ENCODE measurements around the gene IDUA.

IDUA gene

GRCh38 chr4:1017211-1017610, 30.4 kb downstream of the IDUA start:
- Histone ChIP-seq H3K36me3 (ENCODE audit: insufficient read depth, low read length) (no peaks in the 10 kb centered on the region), H3K4me1 (ENCODE audit: insufficient read depth, low read length) (no peaks in the 10 kb centered on the region), H3K9me3 (ENCODE audit: insufficient read depth, low read depth, low read length) (no peaks in the 10 kb centered on the region), H3K9ac (ENCODE audit: low read depth, low read length) (no peak overlapping the region), H3K4me3 (ENCODE audit: low read length) (no peak overlapping the region), H3K27ac (ENCODE audit: low read depth, low read length) (no peak overlapping the region), H3K27me3 (ENCODE audit: insufficient read depth, low read length) (peaks cover 10% of the 10 kb centered on the region)
- WGBS, result 83% methylated on average over 16 of the region's 16 CpGs

GRCh38 chr4:1017706-1018105, 30.9 kb downstream of the IDUA start:
- Histone ChIP-seq H3K27me3 (ENCODE audit: insufficient read depth, low read length) (peaks cover 5% of the 10 kb centered on the region), H3K9me3 (ENCODE audit: insufficient read depth, low read depth, low read length) (no peaks in the 10 kb centered on the region), H3K4me3 (ENCODE audit: low read length) (no peak overlapping the region), H3K9ac (ENCODE audit: low read depth, low read length) (no peak overlapping the region), H3K36me3 (ENCODE audit: insufficient read depth, low read length) (no peaks in the 10 kb centered on the region), H3K4me1 (ENCODE audit: insufficient read depth, low read length) (no peaks in the 10 kb centered on the region), H3K27ac (ENCODE audit: low read depth, low read length) (no peak overlapping the region)
- 82% methylated on average over 15 of the region's 15 CpGs for WGBS

GRCh38 chr4:1018147-1019020, 31.5 kb downstream of the IDUA start:
- Histone ChIP-seq H3K9me3 (ENCODE audit: insufficient read depth, low read depth, low read length) (no peaks in the 10 kb centered on the region), H3K4me1 (ENCODE audit: insufficient read depth, low read length) (no peaks in the 10 kb centered on the region), H3K9ac (ENCODE audit: low read depth, low read length) (no peak overlapping the region), H3K27me3 (ENCODE audit: insufficient read depth, low read length) (no peaks in the 10 kb centered on the region), H3K36me3 (ENCODE audit: insufficient read depth, low read length) (no peaks in the 10 kb centered on the region), H3K4me3 (ENCODE audit: low read length) (no peak overlapping the region), H3K27ac (ENCODE audit: low read depth, low read length) (no peak overlapping the region)
- WGBS, result 82% methylated on average over 28 of the region's 29 CpGs

- no peaks in the 10 kb centered on the region for H3K4me1 ChIP-seq (ENCODE audit: insufficient read depth, low read length)
- WGBS, result 64% methylated on average over 9 of the region's 9 CpGs
These were observed 32.5 kb downstream of the IDUA start for GRCh38 chr4:1019320-1019719.

GRCh38 chr4:1019729-1020470, 33.1 kb downstream of the IDUA start:
- no peaks in the 10 kb centered on the region for H3K9me3 ChIP-seq (ENCODE audit: insufficient read depth, low read depth, low read length)
- no peak overlapping the region for H3K9ac ChIP-seq (ENCODE audit: low read depth, low read length)
- peaks cover 5% of the 10 kb centered on the region for H3K36me3 ChIP-seq (ENCODE audit: insufficient read depth, low read length)
- no peaks in the 10 kb centered on the region for H3K4me1 ChIP-seq (ENCODE audit: insufficient read depth, low read length)
- no peaks in the 10 kb centered on the region for H3K27me3 ChIP-seq (ENCODE audit: insufficient read depth, low read length)
- no peak overlapping the region for H3K27ac ChIP-seq (ENCODE audit: low read depth, low read length)
- WGBS, result 73% methylated on average over 23 of the region's 23 CpGs
- no peak overlapping the region for H3K4me3 ChIP-seq (ENCODE audit: low read length)

More at GRCh38 chr4:1019320-1019719, 32.5 kb downstream of the IDUA start:
- no peak overlapping the region for H3K9ac ChIP-seq (ENCODE audit: low read depth, low read length)
- H3K36me3 ChIP-seq (ENCODE audit: insufficient read depth, low read length), result peaks cover 2% of the 10 kb centered on the region; the same call in 1 of the 2 replicates
- no peak overlapping the region for H3K27ac ChIP-seq (ENCODE audit: low read depth, low read length)
- no peak overlapping the region for H3K4me3 ChIP-seq (ENCODE audit: low read length)
- H3K27me3 ChIP-seq (ENCODE audit: insufficient read depth, low read length), result no peaks in the 10 kb centered on the region
- no peaks in the 10 kb centered on the region for H3K9me3 ChIP-seq (ENCODE audit: insufficient read depth, low read depth, low read length)

- no peak overlapping the region for H3K9ac ChIP-seq (ENCODE audit: low read depth, low read length)
- no peaks in the 10 kb centered on the region for H3K4me1 ChIP-seq (ENCODE audit: insufficient read depth, low read length)
- H3K36me3 ChIP-seq (ENCODE audit: insufficient read depth, low read length), result peaks cover 18% of the 10 kb centered on the region
- 93% methylated on average over 19 of the region's 19 CpGs for WGBS
- H3K27ac ChIP-seq (ENCODE audit: low read depth, low read length), result no peak overlapping the region
- H3K4me3 ChIP-seq (ENCODE audit: low read length), result no peak overlapping the region
- H3K9me3 ChIP-seq (ENCODE audit: insufficient read depth, low read depth, low read length), result no peaks in the 10 kb centered on the region
- no peaks in the 10 kb centered on the region for H3K27me3 ChIP-seq (ENCODE audit: insufficient read depth, low read length)
These were observed 34.7 kb downstream of the IDUA start for GRCh38 chr4:1021386-1022050.

GRCh38 chr4:1022051-1022738, 35.4 kb downstream of the IDUA start:
- Histone ChIP-seq H3K27ac (ENCODE audit: low read depth, low read length) (no peak overlapping the region), H3K9me3 (ENCODE audit: insufficient read depth, low read depth, low read length) (no peaks in the 10 kb centered on the region), H3K4me1 (ENCODE audit: insufficient read depth, low read length) (no peaks in the 10 kb centered on the region), H3K4me3 (ENCODE audit: low read length) (no peak overlapping the region), H3K36me3 (ENCODE audit: insufficient read depth, low read length) (peaks cover 18% of the 10 kb centered on the region), H3K9ac (ENCODE audit: low read depth, low read length) (no peak overlapping the region), H3K27me3 (ENCODE audit: insufficient read depth, low read length) (no peaks in the 10 kb centered on the region)
- 93% methylated on average over 46 of the region's 46 CpGs for WGBS

DNA sequence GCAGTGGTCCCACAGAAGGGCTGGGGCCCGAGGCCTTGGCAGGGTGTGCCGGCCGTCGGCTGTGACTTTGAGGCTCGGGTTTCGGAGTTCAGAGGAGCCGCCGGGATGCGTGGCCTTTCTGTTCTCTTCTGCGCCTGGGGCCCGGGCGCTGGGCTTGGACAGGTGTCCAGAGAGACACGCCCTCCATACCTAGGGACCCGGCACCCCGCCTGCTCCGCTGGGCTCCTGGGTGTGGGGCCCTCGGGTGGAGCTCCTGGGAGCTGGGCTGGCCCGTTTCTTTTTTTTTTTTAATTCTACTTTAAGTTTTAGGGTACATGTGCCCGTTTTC, 35.9 kb downstream of the IDUA start:
- no peaks in the 10 kb centered on the region for H3K27me3 ChIP-seq (ENCODE audit: insufficient read depth, low read length)
- H3K4me3 ChIP-seq (ENCODE audit: low read length), result no peak overlapping the region
- WGBS, result 89% methylated on average over 17 of the region's 19 CpGs
- no peak overlapping the region for H3K27ac ChIP-seq (ENCODE audit: low read depth, low read length)
- peaks cover 18% of the 10 kb centered on the region for H3K36me3 ChIP-seq (ENCODE audit: insufficient read depth, low read length)
- no peak overlapping the region for H3K9ac ChIP-seq (ENCODE audit: low read depth, low read length)
- H3K4me1 ChIP-seq (ENCODE audit: insufficient read depth, low read length), result no peaks in the 10 kb centered on the region
- no peaks in the 10 kb centered on the region for H3K9me3 ChIP-seq (ENCODE audit: insufficient read depth, low read depth, low read length)

DNA sequence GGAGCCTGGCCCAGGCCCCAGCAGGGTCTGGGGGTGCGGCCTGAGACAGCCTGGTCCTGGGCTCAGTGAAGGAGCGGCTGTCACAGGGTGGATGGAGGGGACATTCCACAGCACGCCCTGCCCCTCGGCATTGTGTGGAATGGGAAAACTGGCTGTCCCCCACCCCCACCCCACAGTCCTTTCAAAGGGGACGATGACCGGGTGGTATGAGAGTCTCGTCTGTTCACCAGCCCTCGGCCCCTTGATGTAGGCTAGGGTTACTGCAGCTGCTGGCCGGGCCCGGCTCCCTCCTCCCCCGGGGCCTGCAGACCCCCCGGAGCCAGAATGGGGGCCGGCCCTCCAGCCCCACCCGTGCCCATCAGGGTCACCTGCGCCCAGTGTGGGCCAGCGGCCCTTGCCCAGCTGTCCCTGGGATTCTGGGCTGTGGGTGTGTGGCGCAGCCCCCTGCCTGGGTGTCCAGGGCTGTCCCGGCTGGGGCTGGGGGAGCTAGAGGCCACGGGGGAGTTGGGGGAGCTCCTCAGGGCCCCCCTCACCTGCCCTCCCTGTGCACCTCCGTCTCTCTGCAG, 36.3 kb downstream of the IDUA start:
- H3K36me3 ChIP-seq (ENCODE audit: insufficient read depth, low read length), result peaks cover 18% of the 10 kb centered on the region
- WGBS, result 92% methylated on average over 19 of the region's 20 CpGs
- no peak overlapping the region for H3K27ac ChIP-seq (ENCODE audit: low read depth, low read length)
- H3K27me3 ChIP-seq (ENCODE audit: insufficient read depth, low read length), result no peaks in the 10 kb centered on the region
- no peaks in the 10 kb centered on the region for H3K9me3 ChIP-seq (ENCODE audit: insufficient read depth, low read depth, low read length)
- no peak overlapping the region for H3K9ac ChIP-seq (ENCODE audit: low read depth, low read length)
- no peak overlapping the region for H3K4me3 ChIP-seq (ENCODE audit: low read length)
- H3K4me1 ChIP-seq (ENCODE audit: insufficient read depth, low read length), result no peaks in the 10 kb centered on the region

DNA sequence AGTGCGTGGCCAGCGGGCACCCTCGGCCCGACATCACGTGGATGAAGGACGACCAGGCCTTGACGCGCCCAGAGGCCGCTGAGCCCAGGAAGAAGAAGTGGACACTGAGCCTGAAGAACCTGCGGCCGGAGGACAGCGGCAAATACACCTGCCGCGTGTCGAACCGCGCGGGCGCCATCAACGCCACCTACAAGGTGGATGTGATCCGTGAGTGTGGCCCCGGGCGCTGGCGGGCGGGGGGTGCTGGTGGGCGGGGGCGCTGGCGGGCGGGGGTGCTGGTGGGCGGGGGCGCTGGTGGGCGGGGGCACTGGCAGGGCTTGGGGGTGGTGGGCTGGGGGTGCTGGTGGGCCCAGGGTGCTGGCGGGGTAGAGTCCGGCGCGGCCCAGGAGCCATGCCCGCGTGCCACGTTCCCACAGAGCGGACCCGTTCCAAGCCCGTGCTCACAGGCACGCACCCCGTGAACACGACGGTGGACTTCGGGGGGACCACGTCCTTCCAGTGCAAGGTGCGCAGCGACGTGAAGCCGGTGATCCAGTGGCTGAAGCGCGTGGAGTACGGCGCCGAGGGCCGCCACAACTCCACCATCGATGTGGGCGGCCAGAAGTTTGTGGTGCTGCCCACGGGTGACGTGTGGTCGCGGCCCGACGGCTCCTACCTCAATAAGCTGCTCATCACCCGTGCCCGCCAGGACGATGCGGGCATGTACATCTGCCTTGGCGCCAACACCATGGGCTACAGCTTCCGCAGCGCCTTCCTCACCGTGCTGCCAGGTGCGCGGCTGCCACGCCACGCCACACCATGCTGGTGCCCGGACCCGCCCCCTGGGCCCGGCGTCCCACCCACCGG, 37.3 kb downstream of the IDUA start:
- peaks cover 18% of the 10 kb centered on the region for H3K36me3 ChIP-seq (ENCODE audit: insufficient read depth, low read length)
- H3K9ac ChIP-seq (ENCODE audit: low read depth, low read length), result no peak overlapping the region
- no peak overlapping the region for H3K27ac ChIP-seq (ENCODE audit: low read depth, low read length)
- H3K27me3 ChIP-seq (ENCODE audit: insufficient read depth, low read length), result no peaks in the 10 kb centered on the region
- no peaks in the 10 kb centered on the region for H3K9me3 ChIP-seq (ENCODE audit: insufficient read depth, low read depth, low read length)
- H3K4me1 ChIP-seq (ENCODE audit: insufficient read depth, low read length), result no peaks in the 10 kb centered on the region
- H3K4me3 ChIP-seq (ENCODE audit: low read length), result no peak overlapping the region
- WGBS, result 96% methylated on average over 75 of the region's 83 CpGs
